Ascending aorta (tissue), 2 donors: Measurements from ENCODE around the gene PCSK5. TPM values are rescaled to one million over a fixed set of nuclear protein-coding genes. Genes with fewer than 3 reads are reported as not detected.
"Not testable (repeated sequence)": the region's sequence is repeated elsewhere in the genome, so short reads cannot be mapped to it uniquely, and the experiment has no call there.

ENCODE experiments used
- DNase-seq, 2 donors: peaks; one replicate each; pipeline ENCODE4 v3.0.0-alpha.2; 2019; ENCODE audit warnings: low spot score in 2 of 2
- H3K27ac ChIP-seq, 2 donors: fragments of 200-600 bp; sonication (generic); one replicate each; pipeline ENCODE4 v1.5.1; 2016 to 2017; ENCODE audit warnings: mild to moderate bottlenecking in 1 of 2
- H3K27me3 ChIP-seq: fragments of 200-600 bp; sonication (generic); one replicate; pipeline ENCODE4 v1.5.1; 2017
- H3K36me3 ChIP-seq, 2 donors: fragments of 200-600 bp; sonication (generic); one replicate each; pipeline ENCODE4 v1.5.1; 2016
- H3K4me1 ChIP-seq, 2 donors: fragments of 200-600 bp; sonication (generic); one replicate each; pipeline ENCODE4 v1.5.1; 2016 to 2017; ENCODE audit warnings: mild to moderate bottlenecking in 1 of 2
- H3K4me3 ChIP-seq, 2 donors: fragments of 200-600 bp; sonication (generic); one replicate each; pipeline ENCODE4 v1.5.1; 2016 to 2017; ENCODE audit warnings: mild to moderate bottlenecking in 1 of 2
- H3K9me3 ChIP-seq, 2 donors: fragments of 200-600 bp; sonication (generic); one replicate each; pipeline ENCODE4 v1.5.1; 2016
- CTCF ChIP-seq, 3 experiments: fragments of 200-600 bp in 2 of 3; fragments of 450-650 bp in 1 of 3; sonication (generic) in 2 of 3; IDR thresholded peaks; one replicate each; pipeline ENCODE4 v1.5.1; 2016 to 2019; ENCODE audit warnings: antibody characterized with exemption in 3 of 3, mild to moderate bottlenecking in 1 of 3, moderate library complexity in 1 of 3
- intact Hi-C: fragments of 100-400 bp; cut with DNase I; formaldehyde crosslinking; loops from one replicate; pipeline ENCODE4 v1.15.1; 2023
- total RNA-seq: library from RNA; depleted of rRNA; stranded (reverse); fragments of >200 nt; gene quantifications from one replicate; pipeline ENCODE4 v1.1.0, GENCODE V29; 2016

PCSK5 gene
- total RNA-seq, 1 donor from 2014 or later = 66.3 TPM

- no peaks in the 10 kb centered on the region for H3K4me1 ChIP-seq
- intact Hi-C loops = loop anchor here (5.0 to 10.0 kb wide), 2 partner anchors 436 to 662 kb away; no protein-coding TSS in a partner anchor
- no peaks in the 10 kb centered on the region for H3K27me3 ChIP-seq
- H3K4me3 ChIP-seq = no peak overlapping the region
- H3K36me3 ChIP-seq = no peaks in the 10 kb centered on the region
- H3K27ac ChIP-seq = no peak overlapping the region
- H3K9me3 ChIP-seq = no peaks in the 10 kb centered on the region
- TF ChIP-seq CTCF (IDR thresholded peaks at IDR 0.05) = peak; percentile 56 to 82 (median 78)
- peak in 1 of 2 donors; percentile 73 for DNase-seq
Observed at GRCh38 chr9:75866273-75866871, 24.1 kb upstream of the PCSK5 start.

GRCh38 chr9:75868526-75868925 lies 21.9 kb upstream of the PCSK5 start:
- not testable (repeated sequence) for DNase-seq, H3K27me3 ChIP-seq, H3K4me1 ChIP-seq, H3K4me3 ChIP-seq, H3K27ac ChIP-seq, H3K36me3 ChIP-seq, H3K9me3 ChIP-seq
- intact Hi-C loops = loop anchor here (5.0 to 10.0 kb wide), 2 partner anchors 434 to 664 kb away; no protein-coding TSS in a partner anchor

- Histone ChIP-seq H3K9me3 (no peaks in the 10 kb centered on the region), H3K4me3 (no peak overlapping the region), H3K4me1 (no peaks in the 10 kb centered on the region), H3K27me3 (no peaks in the 10 kb centered on the region), H3K27ac (no peak overlapping the region), H3K36me3 (no peaks in the 10 kb centered on the region)
- intact Hi-C loops = loop anchor here (5.0 to 10.0 kb wide), 2 partner anchors 433 to 664 kb away; no protein-coding TSS in a partner anchor
- no peak for TF ChIP-seq CTCF (IDR thresholded peaks at IDR 0.05)
- DNase-seq = no peak
Observed at GRCh38 chr9:75869236-75869635, 21.2 kb upstream of the PCSK5 start.

GRCh38 chr9:75870450-75870849 lies 20.0 kb upstream of the PCSK5 start:
- Histone ChIP-seq H3K4me3 (no peak overlapping the region), H3K36me3 (no peaks in the 10 kb centered on the region), H3K9me3 (no peaks in the 10 kb centered on the region), H3K27ac (no peak overlapping the region), H3K27me3 (no peaks in the 10 kb centered on the region), H3K4me1 (no peaks in the 10 kb centered on the region)
- no peak for TF ChIP-seq CTCF (IDR thresholded peaks at IDR 0.05)
- DNase-seq = no peak
- intact Hi-C loops = no loop called here

- TF ChIP-seq CTCF (IDR thresholded peaks at IDR 0.05) = no peak
- no peak for DNase-seq
- Histone ChIP-seq H3K27ac (no peak overlapping the region), H3K36me3 (no peaks in the 10 kb centered on the region), H3K27me3 (no peaks in the 10 kb centered on the region), H3K4me3 (no peak overlapping the region), H3K4me1 (no peaks in the 10 kb centered on the region), H3K9me3 (no peaks in the 10 kb centered on the region)
- intact Hi-C loops = no loop called here
Observed at GRCh38 chr9:75871624-75872023, 18.8 kb upstream of the PCSK5 start.

GRCh38 chr9:75873712-75874111 lies 16.8 kb upstream of the PCSK5 start:
- Histone ChIP-seq H3K4me3 (no peak overlapping the region), H3K36me3 (no peaks in the 10 kb centered on the region), H3K27ac (no peak overlapping the region), H3K9me3 (no peaks in the 10 kb centered on the region), H3K4me1 (no peaks in the 10 kb centered on the region), H3K27me3 (no peaks in the 10 kb centered on the region)
- TF ChIP-seq CTCF (IDR thresholded peaks at IDR 0.05) = no peak
- no peak for DNase-seq
- intact Hi-C loops = no loop called here
